Activated B cell treated with CpG ODN at 0.5 μM for 24 hours (primary cell): ENCODE data around the gene DDX11. TPM values are rescaled to one million over a fixed set of nuclear protein-coding genes. Genes with fewer than 3 reads are reported as not detected.
"Not testable (repeated sequence)": the region's sequence is repeated elsewhere in the genome, so short reads cannot be mapped to it uniquely, and the experiment has no call there.

Experiments
- ATAC-seq: fragments of 200-7000 bp; cut with Tn5 transposase; one replicate; pipeline ENCODE4 v1.10.0; 2021; ENCODE audit warnings: low read depth, mild to moderate bottlenecking, moderate library complexity
- CTCF ChIA-PET: fragments of 350-600 bp; sonication (Branson Sonifier 250); formaldehyde crosslinking; loops from one replicate; lab custom pipeline; 2021; ENCODE audit warnings: antibody characterized with exemption; lab: Charles Lee
- POLR2A ChIA-PET: fragments of 350-600 bp; sonication (Branson Sonifier 250); formaldehyde crosslinking; loops from one replicate; lab custom pipeline; 2021; ENCODE audit warnings: antibody characterized with exemption; lab: Charles Lee
- DNase-seq: peaks from one replicate; pipeline ENCODE4 v3.0.0; 2022
- H3K27ac Mint-ChIP-seq: one replicate; pipeline ENCODE4 v1.8.0; 2020; ENCODE audit warnings: mixed read lengths
- H3K27me3 Mint-ChIP-seq: one replicate; pipeline ENCODE4 v1.8.0; 2021; ENCODE audit warnings: mixed read lengths
- H3K36me3 Mint-ChIP-seq: one replicate; pipeline ENCODE4 v1.8.0; 2021; ENCODE audit warnings: low read depth, mixed read lengths
- H3K4me1 Mint-ChIP-seq: one replicate; pipeline ENCODE4 v1.8.0; 2021; ENCODE audit warnings: mixed read lengths
- H3K4me3 Mint-ChIP-seq: one replicate; pipeline ENCODE4 v1.8.0; 2020; ENCODE audit warnings: mild to moderate bottlenecking, mixed read lengths
- H3K9me3 Mint-ChIP-seq: one replicate; pipeline ENCODE4 v1.8.0; 2020; ENCODE audit warnings: mixed read lengths
- intact Hi-C: fragments of 100-400 bp; cut with micrococcal nuclease; formaldehyde crosslinking; loops from one replicate; pipeline ENCODE4 v1.15.1; 2024
- total RNA-seq: library from RNA; stranded (reverse); gene quantifications from 2 replicates; pipeline ENCODE4 v1.2.3, GENCODE V29; 2022
- TF ChIP-seq, protein P1 (sequence below): fragments of 200-600 bp; IDR thresholded peaks from one replicate; pipeline ENCODE4 v1.8.0; 2022; ENCODE audit warnings: antibody characterized with exemption, mild to moderate bottlenecking

The DDX11 gene
- total RNA-seq, 1 donor from 2014 or later: 62.2 TPM

DNA sequence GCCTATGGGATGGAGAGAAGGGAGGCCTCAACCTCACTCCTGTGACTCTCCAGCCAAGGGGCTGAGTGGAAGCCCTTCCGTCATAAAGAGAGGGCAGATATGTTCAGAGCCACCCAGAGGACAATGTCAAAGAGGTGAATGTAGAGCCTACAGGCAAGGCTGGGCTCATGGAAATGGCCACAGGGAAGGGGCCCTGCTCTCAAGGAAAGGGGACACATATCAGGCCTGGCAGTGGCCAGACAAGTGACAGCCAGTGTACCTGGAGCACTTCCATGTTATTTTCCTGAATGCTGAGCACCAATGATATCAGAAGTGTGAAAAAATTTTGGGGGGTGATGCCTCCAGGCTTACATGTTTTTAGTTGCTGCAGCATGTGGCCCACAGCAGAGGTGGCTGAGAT, 36.6 kb upstream of the DDX11 start:
- ATAC-seq (no peak), DNase-seq (no peak)
- TF ChIP-seq, protein P1, sequence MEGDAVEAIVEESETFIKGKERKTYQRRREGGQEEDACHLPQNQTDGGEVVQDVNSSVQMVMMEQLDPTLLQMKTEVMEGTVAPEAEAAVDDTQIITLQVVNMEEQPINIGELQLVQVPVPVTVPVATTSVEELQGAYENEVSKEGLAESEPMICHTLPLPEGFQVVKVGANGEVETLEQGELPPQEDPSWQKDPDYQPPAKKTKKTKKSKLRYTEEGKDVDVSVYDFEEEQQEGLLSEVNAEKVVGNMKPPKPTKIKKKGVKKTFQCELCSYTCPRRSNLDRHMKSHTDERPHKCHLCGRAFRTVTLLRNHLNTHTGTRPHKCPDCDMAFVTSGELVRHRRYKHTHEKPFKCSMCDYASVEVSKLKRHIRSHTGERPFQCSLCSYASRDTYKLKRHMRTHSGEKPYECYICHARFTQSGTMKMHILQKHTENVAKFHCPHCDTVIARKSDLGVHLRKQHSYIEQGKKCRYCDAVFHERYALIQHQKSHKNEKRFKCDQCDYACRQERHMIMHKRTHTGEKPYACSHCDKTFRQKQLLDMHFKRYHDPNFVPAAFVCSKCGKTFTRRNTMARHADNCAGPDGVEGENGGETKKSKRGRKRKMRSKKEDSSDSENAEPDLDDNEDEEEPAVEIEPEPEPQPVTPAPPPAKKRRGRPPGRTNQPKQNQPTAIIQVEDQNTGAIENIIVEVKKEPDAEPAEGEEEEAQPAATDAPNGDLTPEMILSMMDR: no peak
- Mint-ChIP-seq H3K4me1 (no peaks in the 10 kb centered on the region), H3K27me3 (no peaks in the 10 kb centered on the region), H3K9me3 (no peaks in the 10 kb centered on the region), H3K4me3 (no peak overlapping the region), H3K27ac (no peak overlapping the region), H3K36me3 (no peaks in the 10 kb centered on the region)
- POLR2A ChIA-PET: no interaction called here
- intact Hi-C loops: no loop called here
- CTCF ChIA-PET: no interaction called here

DNA sequence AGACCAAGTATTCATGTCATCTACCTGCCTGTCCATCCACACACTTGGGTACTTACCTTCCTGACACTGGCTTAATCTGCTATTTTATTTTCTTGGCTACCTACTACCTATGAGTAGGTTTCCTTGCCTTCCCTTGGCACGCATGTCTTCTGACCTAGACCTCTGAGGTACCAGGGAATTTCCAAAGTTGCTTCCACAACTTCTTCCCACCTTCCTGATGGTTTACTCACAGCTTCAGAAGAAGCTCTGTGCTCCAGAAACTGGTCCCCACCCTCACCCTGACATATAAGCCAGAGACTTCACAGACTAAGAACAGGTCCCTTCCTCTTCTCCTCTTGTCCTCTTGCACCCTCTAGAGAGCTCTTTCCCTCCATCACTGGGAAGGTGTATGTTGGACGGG, 35.7 kb upstream of the DDX11 start:
- ATAC-seq (no peak), DNase-seq (no peak)
- ChIA-PET CTCF (no interaction called here), POLR2A (no interaction called here)
- H3K9me3 Mint-ChIP-seq: no peaks in the 10 kb centered on the region
- no peak overlapping the region for H3K27ac Mint-ChIP-seq
- H3K4me3 Mint-ChIP-seq: no peak overlapping the region
- no peaks in the 10 kb centered on the region for H3K36me3 Mint-ChIP-seq
- TF ChIP-seq, protein P1: no peak
- H3K4me1 Mint-ChIP-seq: no peaks in the 10 kb centered on the region
- H3K27me3 Mint-ChIP-seq: no peaks in the 10 kb centered on the region
- intact Hi-C loops: no loop called here

DNA sequence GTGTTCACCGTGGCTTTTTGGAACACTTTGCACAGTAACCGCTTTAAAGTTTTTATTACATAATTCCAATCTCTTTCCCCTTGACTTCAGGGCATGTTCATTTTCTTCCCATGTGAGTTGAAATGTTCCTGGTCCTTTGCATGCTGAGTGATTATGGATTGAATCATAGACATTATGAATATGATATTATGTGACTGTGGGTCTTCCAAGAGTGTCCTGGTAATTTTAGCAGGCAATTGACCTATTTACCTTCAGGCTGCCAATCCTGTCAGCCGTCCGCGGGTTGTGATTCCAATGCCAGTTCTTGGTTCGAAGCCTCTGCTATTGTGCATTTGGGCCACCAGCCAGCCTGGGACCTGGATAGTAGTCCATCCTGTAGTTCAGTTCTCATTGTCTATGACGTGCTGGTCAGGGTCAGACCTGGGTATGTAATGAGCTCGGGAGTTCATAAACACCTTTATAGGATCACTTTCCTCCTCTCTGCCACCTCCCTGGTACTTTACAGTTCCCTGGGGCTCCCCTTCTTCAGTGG, 32.6 kb upstream of the DDX11 start:
- H3K9me3 Mint-ChIP-seq: no peaks in the 10 kb centered on the region
- no peak overlapping the region for H3K4me3 Mint-ChIP-seq
- no peak for DNase-seq
- no peaks in the 10 kb centered on the region for H3K4me1 Mint-ChIP-seq
- ChIA-PET CTCF (no interaction called here), POLR2A (no interaction called here)
- no peak overlapping the region for H3K27ac Mint-ChIP-seq
- H3K27me3 Mint-ChIP-seq: no peaks in the 10 kb centered on the region
- intact Hi-C loops: no loop called here
- TF ChIP-seq, protein P1: no peak
- no peak for ATAC-seq
- no peaks in the 10 kb centered on the region for H3K36me3 Mint-ChIP-seq

DNA sequence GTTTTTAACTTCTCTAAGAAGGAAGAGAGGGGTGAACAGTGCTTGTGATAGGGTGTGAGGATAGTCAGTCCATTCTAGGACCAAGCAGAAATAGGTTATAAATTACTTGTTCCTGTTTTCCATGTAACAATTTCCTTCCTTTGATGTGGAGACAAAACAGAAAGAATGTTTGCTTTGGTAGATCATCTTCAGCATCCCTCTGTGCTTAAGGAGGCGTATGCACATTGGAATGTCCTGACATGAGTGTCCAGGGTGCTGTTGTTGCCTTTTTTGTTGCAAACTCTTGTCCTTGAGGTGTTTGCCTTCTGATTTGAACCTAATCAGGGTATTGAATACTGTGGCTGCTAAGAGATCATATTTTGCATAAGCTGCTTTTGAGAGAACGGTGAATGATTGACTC, 23.5 kb upstream of the DDX11 start:
- H3K4me1 Mint-ChIP-seq, H3K9me3 Mint-ChIP-seq, H3K27me3 Mint-ChIP-seq, intact Hi-C loops, ATAC-seq, POLR2A ChIA-PET, CTCF ChIA-PET, H3K36me3 Mint-ChIP-seq, DNase-seq, H3K27ac Mint-ChIP-seq, H3K4me3 Mint-ChIP-seq: not testable (repeated sequence)

DNA sequence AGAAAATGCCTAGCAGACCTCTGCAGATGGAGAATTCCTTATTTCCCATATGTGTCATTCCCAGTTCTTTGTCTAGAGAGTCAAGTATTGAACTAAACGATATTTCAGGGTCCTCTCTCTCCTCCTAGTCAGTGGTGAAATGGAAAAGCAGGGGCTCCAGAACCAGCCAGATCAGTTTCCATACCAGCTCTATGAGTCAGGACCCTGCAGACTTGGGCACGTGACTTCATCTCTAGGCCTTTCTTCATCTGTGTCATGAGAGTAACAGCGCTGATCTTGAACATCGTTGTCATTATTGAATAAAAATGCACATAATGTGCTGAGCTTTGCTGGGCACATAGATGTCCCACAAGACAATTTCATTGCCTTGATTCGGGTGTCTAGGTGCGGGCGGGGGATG, 23.1 kb upstream of the DDX11 start:
- H3K27me3 Mint-ChIP-seq: not testable (repeated sequence)

DNA sequence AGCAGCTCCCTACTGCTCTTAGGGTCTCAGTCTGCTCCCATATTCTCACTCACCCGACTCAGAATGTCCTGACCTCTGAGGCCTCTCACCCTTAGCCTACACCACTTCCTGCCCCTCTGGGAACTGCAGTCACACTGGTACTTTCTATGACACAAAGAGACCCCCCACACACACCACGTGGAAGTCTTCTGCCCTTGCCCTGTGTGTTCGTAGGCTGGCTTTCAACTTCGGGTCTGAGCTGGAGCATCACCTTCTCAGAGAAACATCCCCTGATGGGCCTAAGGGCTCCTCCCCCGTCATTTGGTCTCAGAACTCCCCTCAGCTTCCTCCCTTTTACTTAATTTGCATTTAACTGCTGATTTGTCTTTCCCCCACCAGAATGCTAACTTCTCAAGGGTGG, 22.0 kb upstream of the DDX11 start:
- intact Hi-C loops, CTCF ChIA-PET, DNase-seq, H3K27me3 Mint-ChIP-seq, H3K4me1 Mint-ChIP-seq, POLR2A ChIA-PET, H3K36me3 Mint-ChIP-seq, H3K9me3 Mint-ChIP-seq, H3K27ac Mint-ChIP-seq, H3K4me3 Mint-ChIP-seq: not testable (repeated sequence)
- peak; percentile 49 for ATAC-seq

More for the DNA sequence above, 23.1 kb upstream of the DDX11 start:
- H3K36me3 Mint-ChIP-seq, CTCF ChIA-PET, H3K4me3 Mint-ChIP-seq, intact Hi-C loops, ATAC-seq, H3K9me3 Mint-ChIP-seq, POLR2A ChIA-PET, H3K27ac Mint-ChIP-seq, DNase-seq, H3K4me1 Mint-ChIP-seq: not testable (repeated sequence)

DNA sequence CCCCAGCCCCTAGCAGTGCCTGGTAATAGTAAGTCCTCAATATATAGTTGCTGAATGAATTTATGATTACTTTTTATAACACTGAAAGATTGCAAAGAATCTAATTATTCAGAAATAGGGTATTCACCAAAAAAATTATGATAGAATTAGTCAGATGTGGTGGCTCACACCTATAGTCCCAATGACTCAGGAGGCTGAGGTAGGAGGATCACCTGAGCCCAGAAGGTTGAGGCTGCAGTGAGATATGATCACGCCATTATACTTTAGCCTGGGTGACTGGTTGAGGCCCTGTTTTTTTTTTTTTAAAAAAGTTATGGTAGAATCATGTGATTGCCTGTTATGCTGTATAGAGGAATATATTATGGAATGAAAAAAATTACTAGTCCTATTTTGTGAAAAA, 21.5 kb upstream of the DDX11 start:
- H3K27ac Mint-ChIP-seq, H3K4me1 Mint-ChIP-seq, H3K36me3 Mint-ChIP-seq, H3K27me3 Mint-ChIP-seq, H3K4me3 Mint-ChIP-seq, DNase-seq, ATAC-seq, H3K9me3 Mint-ChIP-seq, intact Hi-C loops, CTCF ChIA-PET, POLR2A ChIA-PET: not testable (repeated sequence)

DNA sequence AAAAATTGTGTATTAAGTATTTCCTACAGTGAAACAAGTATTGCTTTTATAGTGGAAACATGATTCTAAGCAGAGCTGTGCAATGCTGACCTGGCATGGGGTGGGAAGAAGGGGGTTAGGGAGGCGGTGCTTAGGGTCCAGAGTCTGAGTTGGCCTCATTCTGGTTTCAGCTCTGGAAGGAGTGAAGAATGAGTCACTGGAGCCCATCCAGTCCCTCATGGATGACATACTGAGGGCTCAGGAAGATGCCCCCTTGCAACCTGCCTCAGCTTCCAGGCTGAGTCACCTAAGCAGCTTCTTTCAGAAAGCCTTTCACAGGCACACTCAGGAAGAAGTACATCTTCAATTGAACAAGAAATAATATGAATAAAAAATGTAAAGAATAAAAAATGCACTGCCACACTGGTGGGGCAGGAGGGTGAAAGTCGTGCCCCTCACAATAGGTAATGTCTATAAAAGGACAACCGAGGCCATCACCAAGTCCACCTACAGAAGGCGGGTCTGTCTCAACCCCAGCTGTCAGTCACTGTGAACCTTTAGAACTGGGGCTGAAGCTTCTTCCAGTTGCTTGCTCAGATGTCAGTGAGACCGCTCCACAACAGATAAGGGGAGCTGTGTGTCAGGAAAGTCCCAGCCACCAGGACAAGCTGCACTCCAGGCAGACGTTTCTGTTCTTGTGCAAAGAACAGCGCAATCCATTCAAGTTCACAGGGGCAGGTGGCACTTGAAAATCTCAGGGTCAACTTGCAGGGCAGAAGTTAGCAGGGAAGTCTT, 20.8 kb upstream of the DDX11 start:
- H3K27ac Mint-ChIP-seq: not testable (repeated sequence)

DNA sequence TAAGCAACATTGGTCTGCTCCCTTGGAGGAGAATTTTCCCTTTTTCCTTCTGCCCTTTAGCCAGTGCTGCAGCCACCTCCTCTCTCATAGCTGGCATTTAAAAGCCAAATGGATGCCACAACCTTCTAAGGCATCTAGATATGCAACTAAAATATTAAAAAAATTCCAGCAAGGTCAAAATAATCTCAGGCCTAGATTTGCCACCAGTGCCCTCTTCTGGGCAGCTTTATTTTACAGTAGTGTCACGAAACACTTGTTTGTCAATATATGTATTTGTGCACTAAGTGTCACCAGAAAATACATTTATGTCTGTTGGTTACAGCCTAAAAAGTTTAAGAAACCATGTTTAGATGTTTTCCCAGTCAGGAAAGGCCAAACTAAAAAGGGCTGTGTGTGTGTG, 19.7 kb upstream of the DDX11 start:
- H3K36me3 Mint-ChIP-seq, ATAC-seq, H3K9me3 Mint-ChIP-seq, POLR2A ChIA-PET, H3K4me1 Mint-ChIP-seq, H3K4me3 Mint-ChIP-seq, H3K27me3 Mint-ChIP-seq, H3K27ac Mint-ChIP-seq, intact Hi-C loops, DNase-seq, CTCF ChIA-PET: not testable (repeated sequence)

More for the DNA sequence above, 20.8 kb upstream of the DDX11 start:
- H3K4me1 Mint-ChIP-seq, H3K36me3 Mint-ChIP-seq, intact Hi-C loops, H3K9me3 Mint-ChIP-seq, CTCF ChIA-PET, DNase-seq, H3K4me3 Mint-ChIP-seq, ATAC-seq, H3K27me3 Mint-ChIP-seq, POLR2A ChIA-PET: not testable (repeated sequence)
